OCI-LY1 (cell line): ENCODE data around the gene CLEC16A.

Experiments
- H2AFZ ChIP-seq: fragments of 200-600 bp; sonication (generic), shearing (Covaris generic); 2 replicates; pipeline ENCODE4 v1.6.0; 2014; ENCODE audit warnings: antibody characterized with exemption, mild to moderate bottlenecking, low read length
- H3F3A ChIP-seq: fragments of 200-600 bp; sonication (generic), shearing (Covaris generic); 2 replicates; pipeline ENCODE4 v1.6.0; 2014; ENCODE audit warnings: mild to moderate bottlenecking, antibody characterized with exemption, low read length, moderate library complexity; ENCODE audit not compliant: insufficient read depth
- H3K27ac ChIP-seq: fragments of 200-600 bp; sonication (generic); 2 replicates; pipeline ENCODE4 v1.5.1; 2014; ENCODE audit warnings: low read length, mixed run types, mild to moderate bottlenecking, low read depth; ENCODE audit not compliant: poor library complexity, severe bottlenecking
- H3K27me3 ChIP-seq: fragments of 200-600 bp; sonication (generic); 2 replicates; pipeline ENCODE4 v1.6.0; 2014; ENCODE audit warnings: antibody characterized with exemption, mild to moderate bottlenecking, low read length, moderate library complexity; ENCODE audit not compliant: insufficient read depth
- H3K36me3 ChIP-seq: fragments of 200-600 bp; sonication (generic); 2 replicates; pipeline ENCODE4 v1.6.1; 2014; ENCODE audit warnings: mild to moderate bottlenecking, antibody characterized with exemption, low read length, moderate library complexity, mixed read lengths; ENCODE audit not compliant: insufficient read depth
- H3K4me1 ChIP-seq: fragments of 200-600 bp; sonication (generic); 2 replicates; pipeline ENCODE4 v1.5.1; 2014; ENCODE audit warnings: mild to moderate bottlenecking, low read length, moderate library complexity; ENCODE audit not compliant: insufficient read depth, severe bottlenecking
- H3K4me2 ChIP-seq: fragments of 200-600 bp; sonication (generic), shearing (Covaris generic); 2 replicates; pipeline ENCODE4 v1.6.1; 2014; ENCODE audit warnings: low read length
- H3K4me3 ChIP-seq: fragments of 200-600 bp; sonication (generic); 2 replicates; pipeline ENCODE4 v1.5.1; 2014; ENCODE audit warnings: low read length, low read depth, mild to moderate bottlenecking, mixed read lengths; ENCODE audit not compliant: poor library complexity, severe bottlenecking
- H3K79me2 ChIP-seq: fragments of 200-600 bp; shearing (Covaris generic); 2 replicates; pipeline ENCODE4 v1.6.1; 2016; ENCODE audit warnings: mixed run types, low read length, mixed read lengths; ENCODE audit not compliant: insufficient read depth
- H3K9ac ChIP-seq: fragments of 200-600 bp; sonication (generic), shearing (Covaris generic); 2 replicates; pipeline ENCODE4 v1.6.1; 2014; ENCODE audit warnings: mild to moderate bottlenecking, low read length, mixed read lengths
- H3K9me2 ChIP-seq: fragments of 200-600 bp; sonication (generic), shearing (Covaris generic); 2 replicates; pipeline ENCODE4 v1.6.1; 2014; ENCODE audit warnings: low read depth, mild to moderate bottlenecking, low read length, mixed read lengths
- H3K9me3 ChIP-seq: fragments of 200-600 bp; shearing (Covaris generic); 2 replicates; pipeline ENCODE4 v1.6.1; 2014; ENCODE audit warnings: low read length, mixed read lengths
- H4K20me1 ChIP-seq: fragments of 200-600 bp; sonication (generic), shearing (Covaris generic); 2 replicates; pipeline ENCODE4 v1.6.0; 2016; ENCODE audit warnings: mild to moderate bottlenecking, low read length; ENCODE audit not compliant: insufficient read depth
- CTCF ChIP-seq: fragments of 200-600 bp; sonication (generic), shearing (Covaris generic); IDR thresholded peaks from 2 replicates; pipeline ENCODE4 v1.5.1; 2017; ENCODE audit warnings: mild to moderate bottlenecking, antibody characterized with exemption, low read length, moderate library complexity, mixed read lengths
- EZH2 ChIP-seq: fragments of 200-600 bp; sonication (generic), shearing (Covaris generic); IDR thresholded peaks from 2 replicates; pipeline ENCODE4 v1.8.0; 2017; ENCODE audit warnings: borderline replicate concordance, mixed run types, mild to moderate bottlenecking, antibody characterized with exemption, low read length, moderate library complexity, mixed read lengths

CLEC16A gene

GRCh38 chr16:10959161-10959560 lies 14.8 kb downstream of the CLEC16A start:
- Histone ChIP-seq H3K36me3 (peaks cover 41% of the 10 kb centered on the region), H3K4me3 (no peak overlapping the region), H4K20me1 (no peaks in the 10 kb centered on the region), H3K9ac (no peak overlapping the region), H3K27me3 (no peaks in the 10 kb centered on the region), H3K27ac (no peak overlapping the region), H3K4me2 (no peak overlapping the region), H3K79me2 (0 out of 2 replicates have a peak, but pooled peaks cover 4% of the 10 kb centered on the region), H3K9me3 (no peaks in the 10 kb centered on the region), H3K4me1 (peaks cover 39% of the 10 kb centered on the region), H3K9me2 (no peaks in the 10 kb centered on the region), H3F3A (no peaks in the 10 kb centered on the region), H2AFZ (no peak overlapping the region)
- TF ChIP-seq EZH2 (no peak), CTCF (no peak)

- no peaks in the 10 kb centered on the region for H3K27me3 ChIP-seq
- TF ChIP-seq CTCF: no peak
- TF ChIP-seq EZH2: no peak
- no peak overlapping the region for H3K9ac ChIP-seq
- no peaks in the 10 kb centered on the region for H3K79me2 ChIP-seq
- H3K9me2 ChIP-seq: no peaks in the 10 kb centered on the region
- H3K4me1 ChIP-seq: peaks cover 40% of the 10 kb centered on the region
- no peak overlapping the region for H2AFZ ChIP-seq
- no peaks in the 10 kb centered on the region for H3F3A ChIP-seq
- H3K4me2 ChIP-seq: no peak overlapping the region
- peaks cover 48% of the 10 kb centered on the region for H3K36me3 ChIP-seq
- no peak overlapping the region for H3K4me3 ChIP-seq
- no peak overlapping the region for H3K27ac ChIP-seq
- H3K9me3 ChIP-seq: no peaks in the 10 kb centered on the region
- H4K20me1 ChIP-seq: no peaks in the 10 kb centered on the region
These were observed 16.9 kb downstream of the CLEC16A start for GRCh38 chr16:10961231-10961630.

- Histone ChIP-seq H3K9ac (peak overlapping the region; percentile 10; the same call in 1 of the 2 replicates), H3K9me2 (no peaks in the 10 kb centered on the region), H3K36me3 (peaks cover 37% of the 10 kb centered on the region), H3K4me2 (peak overlapping the region; percentile 42), H3K27ac (peak overlapping the region; percentile 27), H4K20me1 (no peaks in the 10 kb centered on the region), H2AFZ (no peak overlapping the region), H3K27me3 (no peaks in the 10 kb centered on the region), H3K4me1 (peaks cover 27% of the 10 kb centered on the region), H3K4me3 (no peak overlapping the region), H3K79me2 (no peaks in the 10 kb centered on the region), H3F3A (no peaks in the 10 kb centered on the region), H3K9me3 (no peaks in the 10 kb centered on the region)
- TF ChIP-seq EZH2 (no peak), CTCF (peak; percentile 92)
These were observed 19.9 kb downstream of the CLEC16A start for GRCh38 chr16:10964039-10964890.
